KMS-11 (cell line): Measurements from ENCODE around the gene OR2V2.

Source experiments
- H2AFZ ChIP-seq: fragments of 200-600 bp; sonication (generic); 2 replicates; pipeline ENCODE4 v1.6.1; 2016; ENCODE audit warnings: antibody characterized with exemption, mixed run types, low read depth
- H3K27ac ChIP-seq: fragments of 200-600 bp; sonication (generic); 2 replicates; pipeline ENCODE4 v1.6.1; 2016; ENCODE audit warnings: mild to moderate bottlenecking, mixed run types
- H3K27me3 ChIP-seq: fragments of 200-600 bp; sonication (generic); 2 replicates; pipeline ENCODE4 v1.6.1; 2017; ENCODE audit warnings: mild to moderate bottlenecking, low read depth, mixed run types, moderate library complexity; ENCODE audit not compliant: insufficient read depth
- H3K36me3 ChIP-seq: fragments of 200-600 bp; sonication (generic); 2 replicates; pipeline ENCODE4 v1.6.1; 2017; ENCODE audit warnings: mild to moderate bottlenecking, mixed run types; ENCODE audit not compliant: insufficient read depth
- H3K4me1 ChIP-seq: fragments of 200-600 bp; sonication (generic); 2 replicates; pipeline ENCODE4 v1.6.1; 2016; ENCODE audit warnings: mild to moderate bottlenecking, low read depth, mixed run types; ENCODE audit not compliant: poor library complexity, severe bottlenecking
- H3K4me2 ChIP-seq: fragments of 200-600 bp; sonication (generic); 2 replicates; pipeline ENCODE4 v1.7.0; 2016; ENCODE audit warnings: mild to moderate bottlenecking, mixed run types
- H3K4me3 ChIP-seq: fragments of 200-600 bp; sonication (generic); IDR thresholded peaks from 2 replicates; pipeline ENCODE4 v1.6.1; 2017; ENCODE audit warnings: low read depth, low read length, mixed read lengths; ENCODE audit not compliant: insufficient read depth
- H3K79me2 ChIP-seq: fragments of 200-600 bp; sonication (generic); 2 replicates; pipeline ENCODE4 v1.6.1; 2016; ENCODE audit warnings: low read depth, mixed run types; ENCODE audit not compliant: insufficient read depth
- H3K9ac ChIP-seq: fragments of 200-600 bp; sonication (generic); 2 replicates; pipeline ENCODE4 v1.6.1; 2016; ENCODE audit warnings: mild to moderate bottlenecking, mixed run types
- H4K20me1 ChIP-seq: fragments of 200-600 bp; sonication (generic); 2 replicates; pipeline ENCODE4 v1.6.1; 2016; ENCODE audit warnings: mild to moderate bottlenecking, mixed run types; ENCODE audit not compliant: insufficient read depth
- TF ChIP-seq, protein P1 (sequence below): fragments of 200-600 bp; sonication (generic); conservative IDR thresholded peaks from 2 replicates; pipeline ENCODE4 v1.6.1; 2017; ENCODE audit warnings: low read depth, mild to moderate bottlenecking, antibody characterized with exemption, low read length, moderate library complexity, mixed read lengths

OR2V2 gene

GRCh38 chr5:181190711-181191525 is 43.5 kb downstream of the OR2V2 start:
- Histone ChIP-seq H3K9ac (no peak overlapping the region; the same call in 1 of the 2 replicates), H3K4me2 (peak overlapping the region; percentile 76), H3K79me2 (no peaks in the 10 kb centered on the region), H3K27me3 (no peaks in the 10 kb centered on the region), H2AFZ (peak overlapping the region; percentile 68), H4K20me1 (no peaks in the 10 kb centered on the region), H3K4me1 (peaks cover 6% of the 10 kb centered on the region), H3K27ac (no peak overlapping the region), H3K4me3 (no peak overlapping the region), H3K36me3 (no peaks in the 10 kb centered on the region)
- TF ChIP-seq, protein P1, sequence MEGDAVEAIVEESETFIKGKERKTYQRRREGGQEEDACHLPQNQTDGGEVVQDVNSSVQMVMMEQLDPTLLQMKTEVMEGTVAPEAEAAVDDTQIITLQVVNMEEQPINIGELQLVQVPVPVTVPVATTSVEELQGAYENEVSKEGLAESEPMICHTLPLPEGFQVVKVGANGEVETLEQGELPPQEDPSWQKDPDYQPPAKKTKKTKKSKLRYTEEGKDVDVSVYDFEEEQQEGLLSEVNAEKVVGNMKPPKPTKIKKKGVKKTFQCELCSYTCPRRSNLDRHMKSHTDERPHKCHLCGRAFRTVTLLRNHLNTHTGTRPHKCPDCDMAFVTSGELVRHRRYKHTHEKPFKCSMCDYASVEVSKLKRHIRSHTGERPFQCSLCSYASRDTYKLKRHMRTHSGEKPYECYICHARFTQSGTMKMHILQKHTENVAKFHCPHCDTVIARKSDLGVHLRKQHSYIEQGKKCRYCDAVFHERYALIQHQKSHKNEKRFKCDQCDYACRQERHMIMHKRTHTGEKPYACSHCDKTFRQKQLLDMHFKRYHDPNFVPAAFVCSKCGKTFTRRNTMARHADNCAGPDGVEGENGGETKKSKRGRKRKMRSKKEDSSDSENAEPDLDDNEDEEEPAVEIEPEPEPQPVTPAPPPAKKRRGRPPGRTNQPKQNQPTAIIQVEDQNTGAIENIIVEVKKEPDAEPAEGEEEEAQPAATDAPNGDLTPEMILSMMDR: no peak

DNA sequence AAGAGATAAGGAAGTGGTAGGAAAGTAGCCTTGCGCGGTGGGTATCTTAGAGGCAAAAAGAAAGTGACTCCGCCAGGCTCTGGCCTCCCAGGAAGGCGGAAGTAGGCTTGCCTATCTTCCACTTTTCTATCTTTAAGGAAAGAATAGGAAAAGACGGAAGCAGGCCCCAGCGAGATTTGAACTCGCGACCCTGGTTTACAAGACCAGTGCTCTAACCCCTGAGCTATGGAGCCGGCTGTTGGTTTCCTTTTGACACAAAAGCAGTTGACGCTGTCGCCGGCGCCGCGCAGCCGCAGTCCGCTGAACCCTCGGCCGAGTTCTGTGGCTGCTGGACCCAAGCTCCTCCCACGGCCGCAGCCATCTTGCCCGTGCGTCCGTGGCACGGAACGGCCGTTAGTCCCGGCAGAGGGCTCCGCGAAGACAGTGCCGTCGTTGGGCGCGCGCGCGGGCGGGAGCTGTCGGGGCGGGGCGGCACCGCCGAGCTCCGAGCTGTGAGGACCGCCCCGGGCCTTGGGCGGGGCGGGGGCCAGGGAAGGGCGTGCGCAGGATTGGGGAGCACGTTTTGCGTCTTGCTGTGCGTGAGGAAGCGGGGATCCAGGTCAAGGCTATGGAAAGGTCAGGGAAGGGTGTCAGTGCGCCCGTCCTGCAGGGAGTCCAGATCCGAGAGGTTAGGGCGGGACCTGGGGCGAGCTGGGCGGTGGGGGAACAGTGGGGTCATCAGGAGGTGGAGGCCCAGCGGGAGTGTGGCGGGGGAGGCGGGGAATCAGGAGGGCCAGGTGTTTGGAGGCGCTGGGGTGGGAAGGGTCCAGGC is 44.3 kb downstream of the OR2V2 start:
- H3K27me3 ChIP-seq: no peaks in the 10 kb centered on the region
- TF ChIP-seq, protein P1: no peak
- H3K4me1 ChIP-seq: peaks cover 6% of the 10 kb centered on the region
- peak overlapping the region; percentile 47 for H3K27ac ChIP-seq
- peak overlapping the region; percentile 76 for H3K4me2 ChIP-seq
- H2AFZ ChIP-seq: peak overlapping the region; percentile 68
- no peaks in the 10 kb centered on the region for H3K79me2 ChIP-seq
- H3K36me3 ChIP-seq: no peaks in the 10 kb centered on the region
- H4K20me1 ChIP-seq: no peaks in the 10 kb centered on the region
- H3K9ac ChIP-seq: peak overlapping the region; percentile 66; the same call in 1 of the 2 replicates
- no peak overlapping the region for H3K4me3 ChIP-seq

DNA sequence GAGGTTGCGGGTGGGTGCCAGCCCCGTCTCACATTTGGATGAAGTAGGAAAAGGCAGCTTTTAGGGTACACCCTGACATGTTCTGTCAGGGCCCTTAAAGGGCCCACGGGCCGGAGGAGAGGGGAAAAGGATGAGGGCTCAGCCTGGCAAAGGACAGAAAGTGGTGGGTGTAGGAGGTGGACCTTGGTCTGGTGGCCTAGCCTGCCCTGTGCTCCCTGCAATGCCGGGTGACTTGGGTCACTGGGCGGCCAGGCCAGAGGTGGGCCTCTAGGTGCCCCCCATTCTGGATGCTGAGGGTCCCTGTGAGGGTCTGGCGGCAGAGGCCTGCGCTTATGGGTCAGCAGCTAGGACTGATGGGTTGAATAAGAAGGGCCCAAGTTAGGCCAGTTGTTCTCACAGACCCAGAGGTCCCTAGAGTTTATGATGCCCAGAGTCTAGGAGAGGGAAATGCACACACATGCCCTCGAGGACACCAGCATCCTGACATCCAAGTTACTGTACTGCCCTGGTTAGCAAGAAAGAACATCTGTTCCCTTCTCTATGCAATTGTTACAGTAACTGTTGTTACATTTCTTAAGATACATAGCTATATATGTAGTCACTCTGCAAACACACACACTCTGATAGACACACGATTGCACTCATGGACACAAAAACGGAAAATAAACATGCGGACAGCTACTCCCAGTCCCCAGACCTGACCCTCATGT is 45.1 kb downstream of the OR2V2 start:
- TF ChIP-seq, protein P1: no peak
- no peak overlapping the region for H3K4me3 ChIP-seq
- peak overlapping the region; percentile 60 for H3K4me2 ChIP-seq
- H2AFZ ChIP-seq: peak overlapping the region; percentile 47
- peak overlapping the region; percentile 47; the same call in 1 of the 2 replicates for H3K27ac ChIP-seq
- no peaks in the 10 kb centered on the region for H3K27me3 ChIP-seq
- no peaks in the 10 kb centered on the region for H3K79me2 ChIP-seq
- H3K36me3 ChIP-seq: no peaks in the 10 kb centered on the region
- H3K4me1 ChIP-seq: peaks cover 6% of the 10 kb centered on the region
- H4K20me1 ChIP-seq: no peaks in the 10 kb centered on the region
- peak overlapping the region; percentile 66; the same call in 1 of the 2 replicates for H3K9ac ChIP-seq

GRCh38 chr5:181193656-181194055 is 46.3 kb downstream of the OR2V2 start:
- H4K20me1 ChIP-seq: no peaks in the 10 kb centered on the region
- no peaks in the 10 kb centered on the region for H3K36me3 ChIP-seq
- TF ChIP-seq, protein P1: no peak
- no peak overlapping the region for H3K4me2 ChIP-seq
- H3K79me2 ChIP-seq: no peaks in the 10 kb centered on the region
- H3K27ac ChIP-seq: no peak overlapping the region
- no peak overlapping the region for H3K4me3 ChIP-seq
- no peak overlapping the region for H2AFZ ChIP-seq
- peaks cover 6% of the 10 kb centered on the region for H3K4me1 ChIP-seq
- no peaks in the 10 kb centered on the region for H3K27me3 ChIP-seq
- H3K9ac ChIP-seq: no peak overlapping the region
